Metanephros (tissue), 2 donors: ENCODE data around the gene MRPL30. TPM values are rescaled to one million over a fixed set of nuclear protein-coding genes. Genes with fewer than 3 reads are reported as not detected.

Source experiments
- small RNA-seq: library from RNA; depleted of rRNA; stranded (forward); fragments of <200 nt; gene quantifications from one replicate; pipeline ENCODE3, GENCODE V24; 2014; ENCODE audit warnings: low replicate concordance
- total RNA-seq: library from RNA; depleted of rRNA; stranded (reverse); fragments of >200 nt; gene quantifications from one replicate; pipeline ENCODE4 v1.2.3, GENCODE V29; 2014

Gene MRPL30
- total RNA-seq = 35.4 TPM

DNA sequence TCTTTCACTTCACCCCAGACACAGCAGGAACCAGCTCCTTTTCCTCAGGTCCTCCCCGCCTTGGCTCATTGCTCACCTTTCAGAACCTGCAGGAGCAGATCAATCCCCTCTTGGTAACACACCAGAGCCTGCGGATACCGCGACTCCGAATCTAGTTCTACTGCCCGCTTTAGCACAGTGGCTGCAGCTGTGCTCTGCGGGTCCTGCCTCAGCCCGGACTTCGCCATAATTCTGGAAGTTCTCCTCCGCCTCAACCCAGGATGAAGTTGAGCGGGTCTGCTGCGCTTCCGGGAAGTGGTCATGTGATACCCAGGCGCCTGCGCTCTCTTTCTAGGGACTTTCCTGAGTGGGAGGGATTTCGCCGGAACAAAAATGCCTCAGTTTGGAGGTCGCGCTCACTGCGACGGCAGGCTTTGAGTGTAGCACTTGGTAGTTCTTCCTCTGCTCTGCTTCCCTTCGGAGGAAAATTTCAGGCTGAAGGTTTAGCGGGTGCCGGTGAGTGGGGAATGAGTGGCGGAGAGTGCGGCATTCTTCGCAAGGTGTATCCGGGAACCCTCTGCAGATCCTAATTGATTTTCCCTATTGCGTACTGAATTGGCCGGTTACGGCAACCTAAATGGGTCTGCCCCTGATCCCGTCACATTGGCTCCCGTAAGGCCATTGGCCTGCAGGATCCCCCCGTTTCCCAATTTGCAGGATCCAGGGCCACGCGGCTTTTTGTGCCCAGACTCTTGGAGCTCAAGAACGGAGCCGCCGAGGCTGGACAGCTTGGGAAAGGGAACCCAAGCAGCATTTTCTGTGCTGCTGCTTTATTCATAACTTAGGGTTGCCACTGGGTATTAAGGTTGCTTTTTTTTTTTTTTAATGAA is at the start of gene MRPL30, which contains the start of gene MITD1:
TSS of gene MRPL30 (plus strand) at position 430 of the 869 bp plus-strand sequence. CDS start 5,020 bp downstream, outside the sequence.
TSS of gene MITD1 (minus strand) at position 304 of the 869 bp plus-strand sequence. CDS start at position 227, 77 bp downstream.

GRCh38 chr2:99141110-99142108 is 39.6 kb upstream of the MRPL30 start, which contains the start of gene C2orf15:
Gene C2orf15 (plus strand): TSS chr2:99141707. CDS start chr2:99150559, 8,852 bp downstream.

DNA sequence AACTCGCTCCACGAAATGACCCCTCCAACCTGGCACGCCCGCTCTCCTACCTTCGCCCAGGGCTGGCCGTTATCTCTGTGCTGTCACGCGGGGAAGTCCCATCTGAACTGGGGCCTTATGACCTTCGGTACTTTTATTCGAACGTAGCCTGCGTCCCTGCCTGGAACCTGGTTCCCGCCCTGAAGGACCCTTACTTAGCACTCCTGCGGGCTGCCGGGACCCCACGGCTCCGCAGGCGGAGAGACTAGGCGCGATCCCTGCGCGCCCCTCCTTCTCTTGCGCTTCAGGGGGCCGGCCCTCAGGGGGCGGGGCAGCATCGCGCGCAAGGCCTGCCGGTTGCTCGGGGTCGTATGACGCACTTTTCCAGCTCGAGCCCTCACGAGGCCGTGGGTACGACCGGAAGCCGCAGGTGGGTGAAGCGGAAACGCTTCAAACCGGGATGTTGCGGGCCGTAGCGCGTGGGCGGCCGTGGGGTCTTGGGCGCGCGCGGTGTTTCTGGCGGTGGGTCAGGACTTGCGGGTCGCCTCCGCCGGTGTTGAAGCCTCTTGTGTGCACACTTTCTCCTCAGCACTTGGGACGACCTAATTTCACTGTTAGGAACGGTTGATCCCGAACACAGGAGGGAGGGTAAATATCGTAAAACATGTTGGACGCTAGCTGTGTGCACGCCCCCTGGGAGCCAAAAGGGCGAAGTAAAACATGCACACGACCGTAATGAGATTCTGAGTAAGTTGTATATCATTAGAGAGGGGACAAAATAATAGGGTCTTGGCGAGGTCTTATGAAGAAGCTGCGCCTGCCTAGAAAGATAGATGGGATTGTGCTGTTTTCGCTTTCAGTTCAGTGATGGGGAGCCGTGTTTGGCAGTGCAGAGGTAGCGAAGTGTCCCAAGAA is 26.1 kb upstream of the MRPL30 start, which contains the start of the genes LIPT1 and TSGA10:
TSS of gene LIPT1 (plus strand) at position 325 of the 894 bp plus-strand sequence. CDS start 6,991 bp downstream, outside the sequence.
TSS of gene TSGA10 (minus strand) at position 300 of the 894 bp plus-strand sequence. CDS start 45,503 bp downstream, outside the sequence.

Small RNAs within 50 kb of the gene (small RNA-seq; reads per million reads assigned to genes)
- not detected for gene AC092587.1

Other genes starting within 250 kb of the MRPL30 start
- 4.6 TPM for gene CRACDL, start 245.0 kb upstream of the MRPL30 start, total RNA-seq
- gene C2orf15, start 39.5 kb upstream of the MRPL30 start, total RNA-seq = 8.7 TPM
- 14.7 TPM for gene TSGA10, start 26.2 kb upstream of the MRPL30 start, total RNA-seq
- 9.9 TPM for gene LIPT1, start 26.2 kb upstream of the MRPL30 start, total RNA-seq
- gene MITD1, start 126 bp upstream of the MRPL30 start, total RNA-seq = 25.1 TPM
- not detected for gene LYG2, start 74.5 kb downstream of the MRPL30 start, total RNA-seq
- gene LYG1, start 120.0 kb downstream of the MRPL30 start, total RNA-seq = 1.1 TPM
- 24.6 TPM for gene TXNDC9, start 155.1 kb downstream of the MRPL30 start, total RNA-seq
- gene EIF5B, start 156.2 kb downstream of the MRPL30 start, total RNA-seq = 28.7 TPM